Mesenchymal stem cell (in vitro differentiated cells and primary cell): Measurements from ENCODE around the gene GALNT2.

Experiments
- DNase-seq: peaks from one replicate; pipeline ENCODE4 v3.0.0-alpha.2; 2013
- H2AFZ ChIP-seq: one replicate; pipeline ENCODE4 v1.6.1; 2013; ENCODE audit warnings: low read depth, mild to moderate bottlenecking, control low read depth, inconsistent platforms, low read length, moderate library complexity
- H2AK5ac ChIP-seq: 2 replicates; pipeline ENCODE4 v1.6.1; 2013; ENCODE audit warnings: low read length, moderate library complexity, mild to moderate bottlenecking, inconsistent platforms; ENCODE audit not compliant: severe bottlenecking
- H2BK120ac ChIP-seq: one replicate; pipeline ENCODE4 v1.6.1; 2013; ENCODE audit warnings: low read depth, mild to moderate bottlenecking, inconsistent platforms, low read length, moderate library complexity
- H2BK12ac ChIP-seq, 2 experiments: one replicate each; pipeline ENCODE4 v1.6.1; 2013; ENCODE audit warnings: inconsistent platforms in 2 of 2, low read length in 2 of 2, mild to moderate bottlenecking in 2 of 2, moderate library complexity in 2 of 2, control low read depth in 1 of 2
- H2BK15ac ChIP-seq: one replicate; pipeline ENCODE4 v1.6.1; 2013; ENCODE audit warnings: mild to moderate bottlenecking, low read depth, inconsistent platforms; ENCODE audit not compliant: poor library complexity, severe bottlenecking
- H2BK5ac ChIP-seq: 2 replicates; pipeline ENCODE4 v1.6.1; 2013; ENCODE audit warnings: low read depth, mild to moderate bottlenecking, low read length, control low read depth, inconsistent platforms; ENCODE audit not compliant: poor library complexity, severe bottlenecking
- H3K14ac ChIP-seq, 2 experiments: one replicate each; pipeline ENCODE4 v1.6.1; 2013; ENCODE audit warnings: inconsistent platforms in 2 of 2, low read length in 2 of 2, control low read depth in 1 of 2, mild to moderate bottlenecking in 1 of 2, moderate library complexity in 1 of 2
- H3K18ac ChIP-seq, 2 experiments: one replicate each; pipeline ENCODE4 v1.6.1; 2013; ENCODE audit warnings: inconsistent platforms in 2 of 2, low read length in 2 of 2, control low read depth in 1 of 2, low read depth in 1 of 2, mild to moderate bottlenecking in 1 of 2
- H3K23ac ChIP-seq, 2 experiments: one replicate each; pipeline ENCODE4 v1.6.1; 2013; ENCODE audit warnings: inconsistent platforms in 2 of 2, low read length in 2 of 2, mild to moderate bottlenecking in 2 of 2, moderate library complexity in 2 of 2, control low read depth in 1 of 2
- H3K27ac ChIP-seq: 2 replicates; pipeline ENCODE4 v1.5.1; 2013; ENCODE audit warnings: mild to moderate bottlenecking, moderate library complexity, low read length, control low read depth, inconsistent platforms; ENCODE audit not compliant: poor library complexity, severe bottlenecking
- H3K27me3 ChIP-seq, 2 experiments: 2 replicates each; pipeline versions ENCODE4 v1.6.1 to v1.7.0; 2013; ENCODE audit warnings: low read length in 2 of 2, mild to moderate bottlenecking in 2 of 2, moderate library complexity in 2 of 2, control low read depth in 1 of 2, inconsistent platforms in 1 of 2; ENCODE audit not compliant: control insufficient read depth in 1 of 2, insufficient read depth in 1 of 2
- H3K36me3 ChIP-seq, 2 experiments: 2 replicates each; pipeline versions ENCODE4 v1.6.1 to v1.7.0; 2013; ENCODE audit warnings: low read length in 2 of 2, control low read depth in 1 of 2, inconsistent platforms in 1 of 2, low read depth in 1 of 2, mild to moderate bottlenecking in 1 of 2; ENCODE audit not compliant: insufficient read depth in 2 of 2, control insufficient read depth in 1 of 2
- H3K4ac ChIP-seq, 2 experiments: one replicate each; pipeline ENCODE4 v1.6.1; 2013; ENCODE audit warnings: inconsistent platforms in 2 of 2, low read length in 2 of 2, mild to moderate bottlenecking in 2 of 2, moderate library complexity in 2 of 2, control low read depth in 1 of 2, low read depth in 1 of 2
- H3K4me1 ChIP-seq: 2 replicates; pipeline ENCODE4 v1.6.1; 2013; ENCODE audit warnings: low read depth, low read length, control low read depth; ENCODE audit not compliant: control insufficient read depth, insufficient read depth
- H3K4me2 ChIP-seq: 2 replicates; pipeline ENCODE4 v1.6.1; 2013; ENCODE audit warnings: low read length, mild to moderate bottlenecking, inconsistent platforms; ENCODE audit not compliant: poor library complexity, severe bottlenecking
- H3K4me3 ChIP-seq, 2 experiments: 2 replicates each; pipeline versions ENCODE4 v1.5.1 to v1.7.0; 2013; ENCODE audit warnings: low read length in 2 of 2, mild to moderate bottlenecking in 2 of 2, control low read depth in 1 of 2, low read depth in 1 of 2; ENCODE audit not compliant: insufficient read depth in 1 of 2
- H3K79me1 ChIP-seq: replicated peaks from 2 replicates; pipeline ENCODE4 v1.6.1; 2013; ENCODE audit warnings: mild to moderate bottlenecking, control low read depth, low read length, inconsistent platforms; ENCODE audit not compliant: poor library complexity, severe bottlenecking
- H3K9ac ChIP-seq: 2 replicates; pipeline ENCODE4 v1.7.0; 2013; ENCODE audit warnings: mild to moderate bottlenecking, low read length, moderate library complexity
- H3K9me3 ChIP-seq: 2 replicates; pipeline ENCODE4 v1.7.0; 2013; ENCODE audit warnings: mild to moderate bottlenecking, low read length; ENCODE audit not compliant: control insufficient read depth
- H4K8ac ChIP-seq: one replicate; pipeline ENCODE4 v1.6.1; 2013; ENCODE audit warnings: inconsistent platforms, mild to moderate bottlenecking, low read length, moderate library complexity
- H4K91ac ChIP-seq: one replicate; pipeline ENCODE4 v1.6.1; 2013; ENCODE audit warnings: mild to moderate bottlenecking, low read length, inconsistent platforms
- WGBS: methylation state at CpG from one replicate; pipeline ENCODE4 v1.1.7; 2013; ENCODE audit warnings: mixed read lengths; 5-methylcytosine and 5-hydroxymethylcytosine counted together

GALNT2 gene

GRCh38 chr1:230153641-230154296 lies 86.7 kb downstream of the GALNT2 start:
- Histone ChIP-seq H3K4me2 (no peak overlapping the region), H3K4ac (no peak overlapping the region), H2BK12ac (no peak overlapping the region), H2BK15ac (no peak overlapping the region), H2BK120ac (no peak overlapping the region), H3K18ac (peak overlapping the region in 1 of 2 experiments; percentile 61), H3K23ac (no peak overlapping the region), H2AFZ (no peak overlapping the region), H2AK5ac (no peak overlapping the region), H2BK5ac (no peak overlapping the region), H3K9me3 (no peaks in the 10 kb centered on the region), H3K79me1 (peaks cover 48% of the 10 kb centered on the region), H4K91ac (no peak overlapping the region), H3K4me3 (peak overlapping the region in 1 of 2 experiments; percentile 43), H3K27ac (no peak overlapping the region), H3K9ac (peak overlapping the region; percentile 66), H4K8ac (peak overlapping the region; percentile 0), H3K4me1 (peaks cover 12% of the 10 kb centered on the region), H3K36me3 (peaks cover 0 to 4% of the 10 kb centered on the region in 2 experiments), H3K27me3 (no peaks in the 10 kb centered on the region), H3K14ac (no peak overlapping the region)
- DNase-seq = peak; percentile 74
- 89% methylated on average over 7 of the region's 11 CpGs for WGBS

- H3K14ac ChIP-seq = no peak overlapping the region
Measured at GRCh38 chr1:230155021-230155420, 88.0 kb downstream of the GALNT2 start.

DNA sequence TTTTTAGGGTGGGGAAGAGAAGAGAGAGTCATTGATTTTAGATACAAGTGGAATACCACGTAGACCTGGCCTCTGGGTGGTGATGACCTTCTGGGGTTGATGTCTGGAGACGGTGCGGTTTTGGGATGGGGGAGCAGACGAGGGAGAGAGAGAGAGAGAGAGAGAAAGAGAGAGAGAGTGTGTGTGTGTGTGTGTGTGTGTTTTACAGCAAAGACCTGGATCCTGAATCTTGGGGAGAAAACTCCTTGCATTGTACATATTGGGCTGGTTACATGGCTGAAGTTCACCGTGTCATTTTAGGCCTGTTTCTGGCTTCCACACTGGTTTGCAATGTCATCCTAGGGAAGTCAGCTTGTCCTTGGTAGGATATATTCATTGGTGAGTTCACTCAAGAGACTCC lies 89.0 kb downstream of the GALNT2 start:
- no peak overlapping the region for H3K27ac ChIP-seq
- no peak overlapping the region for H2AK5ac ChIP-seq
- DNase-seq = no peak
- H2BK15ac ChIP-seq = no peak overlapping the region
- no peak overlapping the region for H3K14ac ChIP-seq
- H2AFZ ChIP-seq = no peak overlapping the region
- no peak overlapping the region for H2BK12ac ChIP-seq
- no peak overlapping the region for H2BK5ac ChIP-seq
- H3K18ac ChIP-seq = no peak overlapping the region
- H3K4me3 ChIP-seq = no peak overlapping the region
- no peak overlapping the region for H4K91ac ChIP-seq
- H3K23ac ChIP-seq = no peak overlapping the region
- H3K9me3 ChIP-seq = no peaks in the 10 kb centered on the region
- no peak overlapping the region for H3K4me2 ChIP-seq
- no peak overlapping the region for H3K9ac ChIP-seq
- H3K27me3 ChIP-seq = no peaks in the 10 kb centered on the region
- no peak overlapping the region for H3K4ac ChIP-seq
- no peak overlapping the region for H2BK120ac ChIP-seq
- H3K36me3 ChIP-seq = peaks cover 0 to 2% of the 10 kb centered on the region in 2 experiments
- peaks cover 13% of the 10 kb centered on the region for H3K4me1 ChIP-seq
- WGBS = 97% methylated on average over 4 of the region's 5 CpGs
- no peak overlapping the region for H4K8ac ChIP-seq
- peaks cover 41% of the 10 kb centered on the region for H3K79me1 ChIP-seq

More at GRCh38 chr1:230155021-230155420, 88.0 kb downstream of the GALNT2 start:
- Histone ChIP-seq H3K4me2 (no peak overlapping the region), H4K8ac (peak overlapping the region; percentile 43), H2AK5ac (no peak overlapping the region), H3K79me1 (peaks cover 41% of the 10 kb centered on the region), H3K4me1 (peaks cover 16% of the 10 kb centered on the region), H3K27me3 (no peaks in the 10 kb centered on the region), H3K4me3 (no peak overlapping the region), H2BK5ac (no peak overlapping the region), H3K9ac (no peak overlapping the region), H2BK12ac (no peak overlapping the region), H3K23ac (no peak overlapping the region), H3K36me3 (peaks cover 0 to 4% of the 10 kb centered on the region in 2 experiments), H2AFZ (no peak overlapping the region), H3K27ac (no peak overlapping the region), H2BK15ac (no peak overlapping the region), H3K4ac (no peak overlapping the region), H3K18ac (no peak overlapping the region), H3K9me3 (no peaks in the 10 kb centered on the region), H4K91ac (no peak overlapping the region), H2BK120ac (no peak overlapping the region)
- 95% methylated on average over 14 of the region's 19 CpGs for WGBS
- no peak for DNase-seq

DNA sequence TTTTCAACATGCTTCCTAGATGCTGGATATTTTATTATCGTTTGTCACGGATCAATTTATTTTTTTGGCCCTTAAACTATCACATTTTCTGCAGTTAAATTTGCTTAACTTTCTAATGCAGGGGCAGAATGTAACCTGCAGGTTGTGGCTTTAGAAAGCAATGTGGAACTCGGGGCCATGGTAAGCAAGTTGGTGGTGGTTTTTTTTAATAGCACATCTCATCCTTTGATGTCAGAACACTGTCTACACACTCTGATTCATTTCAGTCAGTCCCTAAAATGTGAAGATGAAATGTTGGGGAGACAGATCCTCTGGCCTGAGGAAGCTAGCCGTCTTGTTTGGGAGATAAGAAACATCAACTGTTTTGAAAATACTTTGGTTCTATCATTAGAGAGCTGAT lies 89.5 kb downstream of the GALNT2 start:
- WGBS = 100% methylated on average over 3 of the region's 4 CpGs
- Histone ChIP-seq H2BK12ac (no peak overlapping the region), H3K18ac (no peak overlapping the region), H2AK5ac (no peak overlapping the region), H4K8ac (no peak overlapping the region), H2BK5ac (no peak overlapping the region), H3K4ac (no peak overlapping the region), H3K27ac (no peak overlapping the region), H3K23ac (no peak overlapping the region), H3K79me1 (peaks cover 44% of the 10 kb centered on the region), H3K9ac (no peak overlapping the region), H4K91ac (no peak overlapping the region), H3K27me3 (no peaks in the 10 kb centered on the region), H3K4me1 (peaks cover 11% of the 10 kb centered on the region), H3K14ac (no peak overlapping the region), H2BK15ac (no peak overlapping the region), H3K4me3 (no peak overlapping the region), H2BK120ac (no peak overlapping the region), H3K9me3 (no peaks in the 10 kb centered on the region), H3K4me2 (no peak overlapping the region), H3K36me3 (no peaks in the 10 kb centered on the region), H2AFZ (no peak overlapping the region)
- DNase-seq = no peak
